BJ (cell line): ENCODE measurements around the gene ROR1. TPM values are rescaled to one million over a fixed set of nuclear protein-coding genes. Genes with fewer than 3 reads are reported as not detected.

Source experiments
- CTCF ChIA-PET: fragments of 350-600 bp; formaldehyde crosslinking; extraction: SDS; loops from one replicate; lab custom pipeline; 2021; ENCODE audit warnings: antibody characterized with exemption, inconsistent platforms; lab: Yijun Ruan, JAX
- POLR2A ChIA-PET: fragments of 300-600 bp; sonication (Branson Sonifier 250); formaldehyde crosslinking; extraction: SDS; loops from one replicate; lab custom pipeline; 2021; ENCODE audit warnings: antibody characterized with exemption; lab: Charles Lee
- DNase-seq: peaks from one replicate; pipeline ENCODE4 v3.0.0-alpha.2; 2011; ENCODE audit warnings: low read depth
- H3K27me3 ChIP-seq: 2 replicates; pipeline ENCODE4 v1.6.0; 2011; ENCODE audit warnings: low read length; ENCODE audit not compliant: control insufficient read depth, insufficient read depth
- H3K36me3 ChIP-seq: 2 replicates; pipeline ENCODE4 v1.5.1; 2011; ENCODE audit warnings: low read length; ENCODE audit not compliant: control insufficient read depth, insufficient read depth
- H3K4me3 ChIP-seq: 2 replicates; pipeline ENCODE4 v1.5.1; 2011; ENCODE audit warnings: low read depth, mild to moderate bottlenecking, control low read depth, low read length
- CTCF ChIP-seq: IDR thresholded peaks from 2 replicates; pipeline ENCODE4 v1.5.1; 2011; ENCODE audit warnings: low read depth, mild to moderate bottlenecking, control low read depth, inconsistent platforms, low read length, moderate library complexity; ENCODE audit not compliant: insufficient read depth
- polyA plus RNA-seq: library from polyadenylated mRNA; depleted of rRNA; stranded (reverse); fragments of >200 nt; gene quantifications from 2 replicates; pipeline ENCODE4 v1.2.3, GENCODE V29; 2011

Gene ROR1
- polyA plus RNA-seq, 1 experiment, result 4.6 TPM

- DNase-seq, result no peak
- ChIA-PET POLR2A (no interaction called here), CTCF (no interaction called here)
These were observed 307.2 kb downstream of the ROR1 start for GRCh38 chr1:64080941-64081562.

GRCh38 chr1:64082459-64082858 lies 308.6 kb downstream of the ROR1 start:
- POLR2A ChIA-PET, result interaction anchor here (0.6 kb wide), 1 partner anchor 11 kb away, joined by 3 read pairs; no protein-coding TSS in a partner anchor
- no peak for TF ChIP-seq CTCF
- Histone ChIP-seq H3K27me3 (no peaks in the 10 kb centered on the region), H3K4me3 (no peak overlapping the region), H3K36me3 (no peaks in the 10 kb centered on the region)
- CTCF ChIA-PET, result no interaction called here
- DNase-seq, result no peak

More at GRCh38 chr1:64080941-64081562, 307.2 kb downstream of the ROR1 start:
- no peak for TF ChIP-seq CTCF
- Histone ChIP-seq H3K27me3 (no peaks in the 10 kb centered on the region), H3K4me3 (no peak overlapping the region), H3K36me3 (no peaks in the 10 kb centered on the region)

- Histone ChIP-seq H3K27me3 (no peaks in the 10 kb centered on the region), H3K4me3 (no peak overlapping the region), H3K36me3 (no peaks in the 10 kb centered on the region)
- ChIA-PET CTCF (interaction anchor here (1.6 to 1.7 kb wide), 3 partner anchors 9 to 17 kb away, joined by 3 to 4 read pairs (median 4); no protein-coding TSS in a partner anchor), POLR2A (no interaction called here)
- TF ChIP-seq CTCF, result no peak
- no peak for DNase-seq
These were observed 310.6 kb downstream of the ROR1 start for GRCh38 chr1:64084451-64084850.

GRCh38 chr1:64087768-64088167 lies 314.0 kb downstream of the ROR1 start:
- CTCF ChIA-PET, result no interaction called here
- POLR2A ChIA-PET, result no interaction called here
- no peak for DNase-seq
- no peaks in the 10 kb centered on the region for H3K27me3 ChIP-seq
- no peak for TF ChIP-seq CTCF
- H3K4me3 ChIP-seq, result no peak overlapping the region
- H3K36me3 ChIP-seq, result no peaks in the 10 kb centered on the region

GRCh38 chr1:64090436-64090835 lies 316.6 kb downstream of the ROR1 start:
- H3K27me3 ChIP-seq, result no peaks in the 10 kb centered on the region
- ChIA-PET CTCF (no interaction called here), POLR2A (no interaction called here)
- H3K4me3 ChIP-seq, result no peak overlapping the region
- no peak for TF ChIP-seq CTCF
- H3K36me3 ChIP-seq, result no peaks in the 10 kb centered on the region
- DNase-seq, result no peak
